ENCODE results near the gene FEM1B. TPM values are rescaled to one million over a fixed set of nuclear protein-coding genes. Genes with fewer than 3 reads are reported as not detected.

FEM1B gene
- total RNA-seq, 1 experiment from 2014 or later = 22.1 TPM

GRCh38 chr15:68228971-68229385 lies 48.6 kb upstream of the FEM1B start:
- H3K27me3 ChIP-seq (ENCODE audit: low read length) = no peaks in the 10 kb centered on the region
- no peaks in the 10 kb centered on the region for H3K36me3 ChIP-seq (ENCODE audit: low read depth, low read length)
- DNase-seq = no peak
- no peaks in the 10 kb centered on the region for H3K9me2 ChIP-seq (replicated peaks; ENCODE audit: low read length)
- ChIA-PET POLR2A (ENCODE audit: unreplicated experiment) (no interaction called here), CTCF (no interaction called here)
- H3K9ac ChIP-seq (ENCODE audit: low read length) = peak overlapping the region; percentile 98
- no TSS peak for BruUV-seq (replicated peaks)
- H3K9me3 ChIP-seq (ENCODE audit: low read length) = no peaks in the 10 kb centered on the region
- peaks cover 16% of the 10 kb centered on the region for H3K4me1 ChIP-seq (ENCODE audit: insufficient read depth, low read length)
- 0 out of 2 replicates have a peak, but pooled peaks have one; percentile 2 for ATAC-seq
- H3F3A ChIP-seq (ENCODE audit: low read length, unreplicated experiment) = no peaks in the 10 kb centered on the region
- H3K4me2 ChIP-seq (ENCODE audit: low read length) = peak overlapping the region; percentile 93
- peaks cover 55% of the 10 kb centered on the region for H3K79me2 ChIP-seq (ENCODE audit: low read length)
- peak overlapping the region; percentile 61 for H3K27ac ChIP-seq (ENCODE audit: low read length)
- H3K4me3 ChIP-seq (ENCODE audit: low read length) = peak overlapping the region; percentile 90
- intact Hi-C loops (cut with micrococcal nuclease) = no loop called here
- H4K20me1 ChIP-seq (ENCODE audit: low read length) = 0 out of 2 replicates have a peak, but pooled peaks cover 19% of the 10 kb centered on the region
- peak overlapping the region; percentile 76 for H2AFZ ChIP-seq (ENCODE audit: low read length)
- TF ChIP-seq EZH2phosphoT487 (IDR thresholded peaks at IDR 0.05; ENCODE audit: borderline replicate concordance, low read length) (no peak), EZH2 (IDR thresholded peaks at IDR 0.05; ENCODE audit: low read length, unreplicated experiment) (no peak)
- TF ChIP-seq, protein P1, sequence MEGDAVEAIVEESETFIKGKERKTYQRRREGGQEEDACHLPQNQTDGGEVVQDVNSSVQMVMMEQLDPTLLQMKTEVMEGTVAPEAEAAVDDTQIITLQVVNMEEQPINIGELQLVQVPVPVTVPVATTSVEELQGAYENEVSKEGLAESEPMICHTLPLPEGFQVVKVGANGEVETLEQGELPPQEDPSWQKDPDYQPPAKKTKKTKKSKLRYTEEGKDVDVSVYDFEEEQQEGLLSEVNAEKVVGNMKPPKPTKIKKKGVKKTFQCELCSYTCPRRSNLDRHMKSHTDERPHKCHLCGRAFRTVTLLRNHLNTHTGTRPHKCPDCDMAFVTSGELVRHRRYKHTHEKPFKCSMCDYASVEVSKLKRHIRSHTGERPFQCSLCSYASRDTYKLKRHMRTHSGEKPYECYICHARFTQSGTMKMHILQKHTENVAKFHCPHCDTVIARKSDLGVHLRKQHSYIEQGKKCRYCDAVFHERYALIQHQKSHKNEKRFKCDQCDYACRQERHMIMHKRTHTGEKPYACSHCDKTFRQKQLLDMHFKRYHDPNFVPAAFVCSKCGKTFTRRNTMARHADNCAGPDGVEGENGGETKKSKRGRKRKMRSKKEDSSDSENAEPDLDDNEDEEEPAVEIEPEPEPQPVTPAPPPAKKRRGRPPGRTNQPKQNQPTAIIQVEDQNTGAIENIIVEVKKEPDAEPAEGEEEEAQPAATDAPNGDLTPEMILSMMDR (conservative IDR thresholded peaks at IDR 0.05; ENCODE audit: low read depth, low read length) = no peak

GRCh38 chr15:68229386-68230156 lies 48.0 kb upstream of the FEM1B start, which contains the start of gene CLN6:
TSS of gene CLN6 (minus strand) at chr15:68229728. CDS start at chr15:68229584, 144 bp downstream.
- ChIA-PET CTCF (interaction anchor here (0.5 kb wide), 1 partner anchor 444 kb away, joined by 3 read pairs; no protein-coding TSS in a partner anchor), POLR2A (ENCODE audit: unreplicated experiment) (no interaction called here)
- ATAC-seq (peak; percentile 84), DNase-seq (peak; percentile 71)
- peaks cover 49% of the 10 kb centered on the region for H3K79me2 ChIP-seq (ENCODE audit: low read length)
- peak within 1 kb of the TSS; percentile 98 for H3K9ac ChIP-seq (ENCODE audit: low read length)
- H3K36me3 ChIP-seq (ENCODE audit: low read depth, low read length) = no peaks in the 10 kb centered on the region
- no peaks in the 10 kb centered on the region for H3K27me3 ChIP-seq (ENCODE audit: low read length)
- BruUV-seq (replicated peaks) = no TSS peak
- peak within 1 kb of the TSS; percentile 90 for H3K4me3 ChIP-seq (ENCODE audit: low read length)
- H4K20me1 ChIP-seq (ENCODE audit: low read length) = 0 out of 2 replicates have a peak, but pooled peaks cover 19% of the 10 kb centered on the region
- peak within 1 kb of the TSS; percentile 61 for H3K27ac ChIP-seq (ENCODE audit: low read length)
- peak within 1 kb of the TSS; percentile 93 for H3K4me2 ChIP-seq (ENCODE audit: low read length)
- TF ChIP-seq, protein P1 (conservative IDR thresholded peaks at IDR 0.05; ENCODE audit: low read depth, low read length) = no peak
- TF ChIP-seq EZH2phosphoT487 (IDR thresholded peaks at IDR 0.05; ENCODE audit: borderline replicate concordance, low read length) = no peak
- no peaks in the 10 kb centered on the region for H3K9me2 ChIP-seq (replicated peaks; ENCODE audit: low read length)
- H2AFZ ChIP-seq (ENCODE audit: low read length) = peak within 1 kb of the TSS; percentile 86
- H3F3A ChIP-seq (ENCODE audit: low read length, unreplicated experiment) = no peaks in the 10 kb centered on the region
- peaks cover 16% of the 10 kb centered on the region for H3K4me1 ChIP-seq (ENCODE audit: insufficient read depth, low read length)
- no peaks in the 10 kb centered on the region for H3K9me3 ChIP-seq (ENCODE audit: low read length)
- intact Hi-C loops (cut with micrococcal nuclease) = no loop called here

Data from PC-3 (cell line).